Body of pancreas (tissue), 4 donors: Measurements from ENCODE around the gene BCAR1.

Experiments
- POLR2A ChIP-seq, 3 donors: fragments of 450-650 bp; IDR thresholded peaks; one replicate each; pipeline ENCODE4 v1.6.1; 2016; ENCODE audit warnings: antibody characterized with exemption in 3 of 3, mild to moderate bottlenecking in 2 of 3
- TF ChIP-seq, protein P1 (sequence below), 7 experiments: fragments of 450-650 bp in 4 of 7; fragments of 200-600 bp in 3 of 7; sonication (generic) in 3 of 7; IDR thresholded peaks; one replicate each; pipeline ENCODE4 v1.5.1; 2016 to 2019; ENCODE audit warnings: antibody characterized with exemption in 7 of 7

DNA sequence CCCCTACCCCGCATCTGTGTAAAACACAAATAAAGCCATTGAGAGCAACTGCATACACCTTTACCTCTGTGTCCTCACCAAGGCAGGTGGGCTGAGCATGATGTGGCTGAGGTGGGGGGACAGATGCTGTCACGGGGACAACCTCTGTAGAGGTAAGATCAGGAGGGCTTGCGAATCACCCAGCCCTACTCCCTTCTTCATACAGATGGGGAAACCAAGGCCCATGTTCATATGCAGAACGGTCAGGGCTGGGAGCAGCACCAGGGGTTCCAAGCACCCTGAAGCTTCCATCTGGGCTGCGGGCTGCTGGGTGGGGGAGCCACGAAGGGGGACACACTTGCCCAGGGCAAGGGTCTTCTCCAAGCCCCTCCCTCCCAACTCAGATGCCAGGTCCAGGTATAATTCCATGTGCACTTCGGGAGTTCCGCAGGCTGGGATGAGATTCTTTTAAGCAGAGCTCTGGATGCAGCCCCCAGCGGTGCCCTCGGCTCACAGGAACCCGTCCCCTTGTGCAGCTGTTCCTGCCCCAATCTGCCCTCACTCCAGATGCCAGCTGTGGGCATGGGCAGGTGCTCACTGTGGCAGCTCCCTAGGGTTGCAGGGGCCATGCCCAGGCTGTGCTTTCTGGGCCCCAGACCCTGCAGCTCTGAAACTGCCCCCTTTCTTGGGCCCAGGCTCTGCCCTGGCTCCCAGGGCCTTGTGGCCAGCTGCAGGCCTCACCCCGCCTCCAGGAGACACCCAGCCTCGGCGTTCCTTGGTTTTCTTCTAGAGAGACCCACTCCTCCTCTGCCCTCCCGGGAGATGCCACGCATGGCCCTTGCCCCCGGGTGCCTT, 23.1 kb downstream of the BCAR1 start:
- TF ChIP-seq, protein P1, sequence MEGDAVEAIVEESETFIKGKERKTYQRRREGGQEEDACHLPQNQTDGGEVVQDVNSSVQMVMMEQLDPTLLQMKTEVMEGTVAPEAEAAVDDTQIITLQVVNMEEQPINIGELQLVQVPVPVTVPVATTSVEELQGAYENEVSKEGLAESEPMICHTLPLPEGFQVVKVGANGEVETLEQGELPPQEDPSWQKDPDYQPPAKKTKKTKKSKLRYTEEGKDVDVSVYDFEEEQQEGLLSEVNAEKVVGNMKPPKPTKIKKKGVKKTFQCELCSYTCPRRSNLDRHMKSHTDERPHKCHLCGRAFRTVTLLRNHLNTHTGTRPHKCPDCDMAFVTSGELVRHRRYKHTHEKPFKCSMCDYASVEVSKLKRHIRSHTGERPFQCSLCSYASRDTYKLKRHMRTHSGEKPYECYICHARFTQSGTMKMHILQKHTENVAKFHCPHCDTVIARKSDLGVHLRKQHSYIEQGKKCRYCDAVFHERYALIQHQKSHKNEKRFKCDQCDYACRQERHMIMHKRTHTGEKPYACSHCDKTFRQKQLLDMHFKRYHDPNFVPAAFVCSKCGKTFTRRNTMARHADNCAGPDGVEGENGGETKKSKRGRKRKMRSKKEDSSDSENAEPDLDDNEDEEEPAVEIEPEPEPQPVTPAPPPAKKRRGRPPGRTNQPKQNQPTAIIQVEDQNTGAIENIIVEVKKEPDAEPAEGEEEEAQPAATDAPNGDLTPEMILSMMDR (IDR thresholded peaks at IDR 0.05): peak in 1 of 7 experiments; percentile 4
- peak; percentile 15 to 67 (median 67) for TF ChIP-seq POLR2A (IDR thresholded peaks at IDR 0.05)
